ENCODE results near the gene ZNF426. TPM values are rescaled to one million over a fixed set of nuclear protein-coding genes. Genes with fewer than 3 reads are reported as not detected.

The ZNF426 gene
- total and polyA plus RNA-seq, 2 donors (not counting 3 experiments of a cell fraction or from before 2014, with no cell fraction given), result 2.4 to 16.1 TPM

DNA sequence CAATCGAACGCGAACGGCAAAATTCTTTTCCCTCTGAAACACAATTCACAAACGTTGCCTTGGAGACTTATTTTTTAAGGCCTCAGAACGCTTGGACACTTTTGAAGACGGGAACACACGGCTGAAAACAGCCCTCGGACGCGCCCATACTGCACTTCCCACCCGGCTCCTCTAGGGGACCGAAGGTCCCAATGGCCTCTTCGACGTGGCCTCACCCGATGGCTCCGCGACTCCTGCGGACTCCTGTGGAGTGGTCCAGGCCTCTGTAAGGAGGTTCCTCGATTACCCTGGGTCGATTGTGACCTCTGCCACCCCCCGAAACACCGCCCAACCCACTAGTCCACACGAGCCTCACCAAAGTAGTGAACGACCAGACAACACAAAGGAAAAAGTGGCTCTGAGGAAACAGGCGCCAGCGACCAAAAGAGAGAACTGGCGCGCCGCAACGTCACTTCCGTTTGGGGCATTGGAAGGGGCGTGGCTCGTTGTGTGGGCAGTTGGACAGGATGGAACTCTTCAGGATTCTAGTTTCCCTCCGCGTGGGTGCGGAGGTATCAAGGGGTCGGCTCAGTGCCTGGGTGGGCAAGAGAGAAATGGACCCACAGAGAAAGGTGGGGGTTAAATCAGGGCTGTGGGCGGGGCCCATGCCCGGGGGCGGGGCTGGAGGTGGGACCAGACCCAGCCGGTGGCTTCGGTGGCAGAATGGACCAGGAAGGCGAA lies 40.1 kb downstream of the ZNF426 start, which contains the start of gene ZNF560:
Gene ZNF560 (minus strand): TSS at position 434 of the 720 bp plus-strand sequence. CDS start 23,303 bp downstream, outside the sequence.
- no peaks in the 10 kb centered on the region for H4K20me1 ChIP-seq (replicated peaks; ENCODE audit: control insufficient read depth, extremely low read depth, insufficient read depth, low read length)
- H3K79me2 ChIP-seq (ENCODE audit: control insufficient read depth, insufficient read depth, low read length), result no peaks in the 10 kb centered on the region
- dilution Hi-C loops (cut with MboI; ENCODE audit: extremely low pct_ligation_motif_present, low sequenced_read_pairs), result no loop called here
- no TSS peak for BruUV-seq (replicated peaks)
- ChIA-PET CTCF (no interaction called here), POLR2A (no interaction called here)
- H3K9ac ChIP-seq (replicated peaks; ENCODE audit: extremely low read depth, insufficient read depth, low read length), result no peak within 1 kb of the TSS
- no peaks in the 10 kb centered on the region for H3K4me1 ChIP-seq (ENCODE audit: control insufficient read depth, extremely low read depth, insufficient read depth, low read length)
- H3K4me3 ChIP-seq (replicated peaks in 1 of 3; ENCODE audit: insufficient read depth in 1 of 3, low read depth in 1 of 3, low read length in 3 of 3), result no peak within 1 kb of the TSS
- no peak within 1 kb of the TSS for H2AFZ ChIP-seq (ENCODE audit: low read depth, low read length)
- no peaks in the 10 kb centered on the region for H3K9me1 ChIP-seq (replicated peaks; ENCODE audit: control insufficient read depth, extremely low read depth, insufficient read depth, low read length)
- no peaks in the 10 kb centered on the region for H3K9me3 ChIP-seq (replicated peaks; ENCODE audit: control insufficient read depth, insufficient read depth, low read length)
- no peaks in the 10 kb centered on the region for H3K36me3 ChIP-seq (ENCODE audit: control insufficient read depth in 2 of 2, extremely low read depth in 1 of 2, insufficient read depth in 2 of 2, low read length in 2 of 2)
- H3K27ac ChIP-seq (ENCODE audit: insufficient read depth, low read depth, low read length), result no peak within 1 kb of the TSS
- H3K27me3 ChIP-seq (ENCODE audit: control insufficient read depth in 2 of 2, insufficient read depth in 2 of 2, low read length in 2 of 2), result no peaks in the 10 kb centered on the region
- intact Hi-C loops (cut with micrococcal nuclease), result no loop called here
- FAIRE-seq (no peak), DNase-seq (ENCODE audit: low read depth, low spot score) (no peak)
- H3K4me2 ChIP-seq (ENCODE audit: insufficient read depth, low read length), result no peak within 1 kb of the TSS
- TF ChIP-seq MYC (IDR thresholded peaks at IDR 0.05; ENCODE audit: low read depth, low read length), result no peak
- TF ChIP-seq, protein P1, sequence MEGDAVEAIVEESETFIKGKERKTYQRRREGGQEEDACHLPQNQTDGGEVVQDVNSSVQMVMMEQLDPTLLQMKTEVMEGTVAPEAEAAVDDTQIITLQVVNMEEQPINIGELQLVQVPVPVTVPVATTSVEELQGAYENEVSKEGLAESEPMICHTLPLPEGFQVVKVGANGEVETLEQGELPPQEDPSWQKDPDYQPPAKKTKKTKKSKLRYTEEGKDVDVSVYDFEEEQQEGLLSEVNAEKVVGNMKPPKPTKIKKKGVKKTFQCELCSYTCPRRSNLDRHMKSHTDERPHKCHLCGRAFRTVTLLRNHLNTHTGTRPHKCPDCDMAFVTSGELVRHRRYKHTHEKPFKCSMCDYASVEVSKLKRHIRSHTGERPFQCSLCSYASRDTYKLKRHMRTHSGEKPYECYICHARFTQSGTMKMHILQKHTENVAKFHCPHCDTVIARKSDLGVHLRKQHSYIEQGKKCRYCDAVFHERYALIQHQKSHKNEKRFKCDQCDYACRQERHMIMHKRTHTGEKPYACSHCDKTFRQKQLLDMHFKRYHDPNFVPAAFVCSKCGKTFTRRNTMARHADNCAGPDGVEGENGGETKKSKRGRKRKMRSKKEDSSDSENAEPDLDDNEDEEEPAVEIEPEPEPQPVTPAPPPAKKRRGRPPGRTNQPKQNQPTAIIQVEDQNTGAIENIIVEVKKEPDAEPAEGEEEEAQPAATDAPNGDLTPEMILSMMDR (IDR thresholded peaks at IDR 0.05; ENCODE audit: extremely low read depth in 1 of 2, insufficient read depth in 1 of 2, low read depth in 1 of 2, low read length in 2 of 2), result peak in 1 of 2 donors; percentile 6
- no peak for TF ChIP-seq FOS (IDR thresholded peaks at IDR 0.05; ENCODE audit: borderline replicate concordance, insufficient read depth, low read length)

DNA sequence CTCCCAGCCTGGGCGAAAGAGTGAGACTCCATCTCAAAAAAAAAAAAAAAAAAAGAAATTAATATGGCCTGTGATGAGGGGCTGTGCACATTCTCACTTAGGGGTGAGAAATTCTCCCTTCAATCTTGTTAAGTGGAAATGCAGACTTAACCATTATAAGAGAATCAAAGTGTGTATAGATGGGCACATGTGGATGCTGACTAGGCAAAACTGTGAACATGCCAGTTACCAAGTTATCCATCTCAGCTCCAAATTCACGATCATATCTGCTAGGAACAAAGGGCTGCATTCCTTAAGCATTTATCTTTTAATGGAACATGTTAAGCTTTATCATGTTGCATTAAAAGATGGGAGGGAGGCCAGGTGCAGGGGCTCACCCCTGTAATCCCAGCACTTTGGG lies 44.3 kb downstream of the ZNF426 start:
- FAIRE-seq (no peak), DNase-seq (ENCODE audit: low read depth, low spot score) (no peak)
- no peaks in the 10 kb centered on the region for H3K79me2 ChIP-seq (ENCODE audit: control insufficient read depth, insufficient read depth, low read length)
- no peak overlapping the region for H2AFZ ChIP-seq (ENCODE audit: low read depth, low read length)
- TF ChIP-seq POLR2AphosphoS5 (IDR thresholded peaks at IDR 0.05; ENCODE audit: insufficient read depth, low read depth, low read length) (no peak), MYC (IDR thresholded peaks at IDR 0.05; ENCODE audit: low read depth, low read length) (no peak), FOS (IDR thresholded peaks at IDR 0.05; ENCODE audit: borderline replicate concordance, insufficient read depth, low read length) (no peak)
- H3K4me1 ChIP-seq (ENCODE audit: control insufficient read depth, extremely low read depth, insufficient read depth, low read length), result no peaks in the 10 kb centered on the region
- CTCF ChIA-PET, result no interaction called here
- H3K27ac ChIP-seq (ENCODE audit: insufficient read depth, low read depth, low read length), result no peak overlapping the region
- no peaks in the 10 kb centered on the region for H3K27me3 ChIP-seq (ENCODE audit: control insufficient read depth in 2 of 2, insufficient read depth in 2 of 2, low read length in 2 of 2)
- H3K9ac ChIP-seq (replicated peaks; ENCODE audit: extremely low read depth, insufficient read depth, low read length), result no peak overlapping the region
- no peaks in the 10 kb centered on the region for H3K36me3 ChIP-seq (ENCODE audit: control insufficient read depth in 2 of 2, extremely low read depth in 1 of 2, insufficient read depth in 2 of 2, low read length in 2 of 2)
- intact Hi-C loops (cut with micrococcal nuclease), result no loop called here
- dilution Hi-C loops (cut with MboI; ENCODE audit: extremely low pct_ligation_motif_present, low sequenced_read_pairs), result no loop called here
- peaks cover 1% of the 10 kb centered on the region for H3K9me3 ChIP-seq (replicated peaks; ENCODE audit: control insufficient read depth, insufficient read depth, low read length)
- H4K20me1 ChIP-seq (replicated peaks; ENCODE audit: control insufficient read depth, extremely low read depth, insufficient read depth, low read length), result no peaks in the 10 kb centered on the region
- no peak overlapping the region for H3K4me3 ChIP-seq (replicated peaks in 1 of 3; ENCODE audit: insufficient read depth in 1 of 3, low read depth in 1 of 3, low read length in 3 of 3)
- H3K4me2 ChIP-seq (ENCODE audit: insufficient read depth, low read length), result no peak overlapping the region
- POLR2A ChIA-PET, result no interaction called here
- BruUV-seq (replicated peaks), result no TSS peak
- H3K9me1 ChIP-seq (replicated peaks; ENCODE audit: control insufficient read depth, extremely low read depth, insufficient read depth, low read length), result no peaks in the 10 kb centered on the region

Data from endothelial cell of umbilical vein (primary cell).